ENCODE results near the gene SPINT2.
A peak's percentile ranks its signal among the peaks of the same experiment; 100 is the strongest.
"Not testable (repeated sequence)": the region's sequence is repeated elsewhere in the genome, so short reads cannot be mapped to it uniquely, and the experiment has no call there.

Gene SPINT2

DNA sequence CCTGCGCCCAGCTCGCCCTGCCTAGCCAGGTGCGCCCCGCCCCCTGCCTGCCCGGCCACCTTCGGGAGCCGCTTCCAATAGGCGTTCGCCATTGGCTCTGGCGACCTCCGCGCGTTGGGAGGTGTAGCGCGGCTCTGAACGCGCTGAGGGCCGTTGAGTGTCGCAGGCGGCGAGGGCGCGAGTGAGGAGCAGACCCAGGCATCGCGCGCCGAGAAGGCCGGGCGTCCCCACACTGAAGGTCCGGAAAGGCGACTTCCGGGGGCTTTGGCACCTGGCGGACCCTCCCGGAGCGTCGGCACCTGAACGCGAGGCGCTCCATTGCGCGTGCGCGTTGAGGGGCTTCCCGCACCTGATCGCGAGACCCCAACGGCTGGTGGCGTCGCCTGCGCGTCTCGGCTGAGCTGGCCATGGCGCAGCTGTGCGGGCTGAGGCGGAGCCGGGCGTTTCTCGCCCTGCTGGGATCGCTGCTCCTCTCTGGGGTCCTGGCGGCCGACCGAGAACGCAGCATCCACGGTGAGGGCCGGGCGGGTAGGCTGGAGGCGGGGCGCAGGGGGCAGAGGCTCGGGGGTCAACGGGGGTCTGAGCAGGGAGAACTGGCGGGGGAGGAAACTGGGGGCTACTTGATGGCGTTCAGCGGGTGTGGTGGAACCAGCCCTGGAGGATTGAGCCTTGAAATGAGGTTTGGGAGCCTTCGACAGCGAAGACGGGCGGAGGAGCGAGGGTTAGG, at the start of gene SPINT2:
TSS of gene SPINT2 (plus strand) at position 88 of the 727 bp plus-strand sequence. CDS start at position 408, 320 bp downstream.
- peak in 3 of 6 experiments; percentile 59 to 79 (median 78) for DNase-seq

DNA sequence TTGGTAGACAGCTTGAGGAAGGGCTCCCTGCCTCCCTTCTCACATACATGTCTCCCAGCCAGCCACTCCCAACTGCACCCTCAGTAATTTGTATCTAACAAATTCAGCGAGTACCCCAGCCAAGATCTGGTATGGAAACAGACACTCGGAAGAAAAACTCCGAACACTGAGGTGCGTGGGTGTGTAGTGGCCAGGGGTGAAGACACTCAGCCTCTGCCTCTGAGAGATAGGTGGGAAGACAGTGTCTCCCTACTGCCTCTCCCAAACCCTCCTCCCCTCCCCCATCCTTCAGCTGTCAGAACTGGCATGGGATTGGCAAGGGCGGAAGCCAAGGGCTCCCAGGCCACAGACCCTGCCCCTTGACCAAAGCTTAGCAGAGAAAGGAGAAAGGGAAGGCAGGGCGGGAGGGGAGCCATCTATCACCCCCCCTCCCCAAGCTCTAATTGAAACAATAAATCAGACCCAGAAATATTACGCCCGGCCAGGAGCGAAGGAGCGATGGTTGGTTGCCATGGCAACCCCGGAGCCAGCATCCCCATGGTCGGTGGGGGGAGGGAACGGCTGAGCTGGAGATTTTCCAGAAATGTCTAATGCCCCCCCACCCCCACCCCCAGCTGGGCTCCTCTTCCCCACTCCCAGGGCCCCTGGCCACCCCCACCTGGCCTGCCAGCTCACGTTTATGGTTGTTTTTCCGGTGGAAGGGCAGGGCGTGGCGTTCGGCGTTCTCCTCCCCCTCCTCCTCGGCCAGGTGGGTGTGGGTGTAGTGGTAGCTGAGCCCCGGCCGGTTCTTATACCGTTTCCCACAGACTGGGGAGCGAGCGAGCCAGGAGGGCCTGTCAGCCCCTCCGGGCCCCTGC, 47.4 kb upstream of the SPINT2 start:
- DNase-seq = no peak

GRCh38 chr19:38218204-38218603, 46.2 kb upstream of the SPINT2 start:
- no peak for DNase-seq

- no peak for DNase-seq
Measured at GRCh38 chr19:38219221-38219620, 45.2 kb upstream of the SPINT2 start.

GRCh38 chr19:38221421-38221820, 43.0 kb upstream of the SPINT2 start:
- DNase-seq = no peak

DNA sequence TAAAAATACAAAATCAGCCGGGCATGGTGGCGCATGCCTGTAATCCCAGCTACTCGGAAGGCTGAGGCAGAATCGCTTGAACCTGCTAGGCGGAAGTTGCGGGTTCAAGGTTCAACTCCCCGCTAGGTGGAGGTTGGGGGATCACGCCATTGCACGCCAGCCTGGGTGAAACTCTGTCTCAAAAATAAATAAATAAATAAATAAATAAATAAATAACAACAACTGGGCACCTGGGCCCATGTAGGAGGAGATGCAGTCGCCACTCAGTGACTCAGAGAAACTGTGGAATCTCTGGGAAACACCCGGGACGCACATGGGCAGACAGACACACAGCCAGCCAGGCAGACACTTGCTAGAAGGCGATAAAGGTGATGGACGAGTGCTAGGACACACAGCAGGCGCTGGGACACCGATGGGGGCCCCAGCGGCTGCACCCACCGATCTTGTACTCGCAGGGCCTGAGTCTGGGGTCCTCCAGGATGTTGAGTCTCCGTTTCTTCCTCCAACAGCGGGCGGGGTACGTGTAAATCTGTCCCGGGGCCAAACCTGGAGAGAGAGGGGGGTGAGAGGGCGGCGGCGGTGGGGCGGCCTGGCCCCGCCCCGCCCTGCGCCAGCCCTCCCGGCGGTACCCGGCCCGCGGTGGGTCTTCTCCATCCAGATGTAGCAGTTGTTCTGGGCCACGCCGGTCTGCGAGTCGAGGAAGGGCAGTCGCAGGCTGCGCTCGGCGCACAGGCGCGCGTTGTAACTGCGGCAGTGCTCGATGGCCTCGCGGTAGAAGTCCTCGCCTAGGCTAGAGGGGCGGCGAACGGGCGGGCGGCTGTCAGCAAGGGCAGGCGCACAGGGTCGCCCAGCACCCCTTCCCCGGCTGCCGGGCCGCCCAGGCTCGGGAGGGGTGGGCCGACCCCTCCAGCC, 42.2 kb upstream of the SPINT2 start:
- no peak for DNase-seq

GRCh38 chr19:38223119-38223523, 41.3 kb upstream of the SPINT2 start:
- no peak for DNase-seq

- no peak for DNase-seq
Measured at GRCh38 chr19:38223617-38224013, 40.8 kb upstream of the SPINT2 start.

GRCh38 chr19:38224014-38224862, 40.1 kb upstream of the SPINT2 start, which contains the start of gene DPF1:
TSS of gene DPF1 (minus strand) at chr19:38224222. CDS start at chr19:38224142, 80 bp downstream.
- peak in 4 of 6 experiments; percentile 16 to 30 (median 22) for DNase-seq

DNA sequence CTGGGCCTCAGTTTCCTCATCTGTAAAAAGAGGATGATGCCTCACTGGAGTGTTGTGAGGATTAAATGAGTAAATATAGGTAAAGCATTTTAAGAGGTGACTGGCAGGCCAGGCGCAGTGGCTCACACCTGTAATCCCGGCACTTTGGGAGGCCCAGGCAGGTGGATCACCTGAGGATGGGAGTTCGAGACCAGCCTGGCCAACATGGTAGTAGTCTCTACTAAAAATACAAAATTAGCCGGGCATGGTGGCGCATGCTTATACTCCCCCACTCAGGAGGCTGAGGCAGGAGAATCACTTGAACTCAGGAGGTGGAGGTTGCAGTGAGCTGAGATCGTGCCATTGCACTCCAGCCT, 39.5 kb upstream of the SPINT2 start:
- not testable (repeated sequence) for DNase-seq

DNA sequence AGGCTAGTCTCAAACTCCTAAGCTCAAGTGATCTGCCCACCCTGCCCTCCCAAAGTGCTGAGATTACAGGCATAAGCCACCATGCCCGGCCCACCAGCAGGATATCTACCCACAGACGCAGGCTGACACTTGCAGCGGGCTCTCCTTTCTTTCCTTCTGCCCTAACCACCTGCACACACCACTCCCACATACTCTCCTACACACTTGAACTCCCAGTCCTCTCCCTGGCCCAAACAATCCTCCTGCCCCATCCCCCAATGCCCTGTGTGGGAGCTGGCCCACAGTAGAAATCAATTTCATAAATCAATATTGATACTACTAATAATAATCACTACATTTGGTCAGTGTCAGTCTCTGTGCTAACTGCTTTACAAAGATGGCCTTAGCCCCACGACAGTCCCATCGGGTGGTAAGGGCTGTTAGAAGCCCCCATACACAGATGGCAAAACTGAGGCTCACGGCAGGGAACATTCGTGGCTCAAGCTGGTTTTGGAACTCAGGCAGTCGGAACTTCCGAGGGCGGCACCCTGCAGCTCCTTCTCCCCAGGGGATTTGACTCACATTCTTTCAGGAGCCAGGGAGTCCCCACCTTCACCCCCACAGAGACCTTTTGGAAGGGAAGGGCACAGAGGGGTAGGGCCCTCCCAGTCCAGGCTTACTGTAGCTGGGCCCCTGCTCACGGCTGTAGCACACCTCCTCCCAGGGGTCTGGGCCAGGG, 36.9 kb upstream of the SPINT2 start:
- no peak for DNase-seq

GRCh38 chr19:38228005-38228377, 36.4 kb upstream of the SPINT2 start:
- DNase-seq = no peak

DNA sequence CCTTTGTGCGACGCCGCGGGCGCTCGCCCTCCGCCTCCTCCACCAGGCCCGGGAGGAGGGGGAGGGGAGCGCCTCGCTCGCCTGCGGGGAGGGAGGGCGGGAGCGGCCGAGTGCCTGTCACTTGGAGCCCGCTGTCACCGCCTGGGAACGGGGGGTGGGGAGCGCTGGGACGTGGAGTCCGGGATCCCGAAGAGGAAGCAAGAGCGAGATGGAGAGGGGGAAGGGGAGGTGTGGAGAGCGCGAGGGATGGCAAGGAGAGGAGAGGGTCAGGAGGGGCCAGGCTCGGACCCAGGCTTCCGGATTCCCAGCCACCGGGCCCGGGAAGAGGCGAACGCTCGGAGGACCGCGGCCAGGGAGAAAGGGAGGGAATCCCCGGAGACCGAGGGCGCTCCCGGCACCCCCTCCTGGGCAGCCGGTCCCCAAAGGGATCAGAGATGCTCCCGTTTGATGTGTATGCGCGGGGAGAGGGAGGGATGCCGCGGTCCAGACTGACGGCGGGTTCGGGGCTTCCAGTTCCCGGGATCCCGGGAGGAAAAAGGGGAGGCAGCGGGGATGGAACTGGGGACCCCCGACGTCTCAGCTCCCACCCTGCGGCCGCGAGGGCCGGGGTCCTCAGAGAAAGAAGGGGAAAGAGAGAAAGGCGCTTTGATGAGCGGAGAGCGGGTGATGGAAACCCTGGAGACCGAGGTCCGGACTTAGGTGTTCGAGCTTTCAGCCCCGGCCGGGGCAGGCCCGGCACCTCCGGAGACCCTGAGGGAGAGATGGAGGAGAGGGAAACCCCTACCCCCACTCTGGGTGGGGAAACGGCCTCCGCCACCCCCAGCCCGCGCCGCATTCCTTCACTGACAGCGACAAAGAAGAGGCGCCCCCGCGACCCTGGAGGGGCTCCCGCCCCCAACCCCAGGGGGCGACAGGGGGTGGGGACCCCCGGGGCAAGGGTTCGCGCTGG, 35.6 kb upstream of the SPINT2 start:
- no peak for DNase-seq

- DNase-seq = peak in 5 of 6 experiments; percentile 18 to 52 (median 30)
Measured at GRCh38 chr19:38229585-38230073, 34.7 kb upstream of the SPINT2 start.

- not testable (repeated sequence) for DNase-seq
Measured at GRCh38 chr19:38230506-38231133, 33.8 kb upstream of the SPINT2 start.

DNA sequence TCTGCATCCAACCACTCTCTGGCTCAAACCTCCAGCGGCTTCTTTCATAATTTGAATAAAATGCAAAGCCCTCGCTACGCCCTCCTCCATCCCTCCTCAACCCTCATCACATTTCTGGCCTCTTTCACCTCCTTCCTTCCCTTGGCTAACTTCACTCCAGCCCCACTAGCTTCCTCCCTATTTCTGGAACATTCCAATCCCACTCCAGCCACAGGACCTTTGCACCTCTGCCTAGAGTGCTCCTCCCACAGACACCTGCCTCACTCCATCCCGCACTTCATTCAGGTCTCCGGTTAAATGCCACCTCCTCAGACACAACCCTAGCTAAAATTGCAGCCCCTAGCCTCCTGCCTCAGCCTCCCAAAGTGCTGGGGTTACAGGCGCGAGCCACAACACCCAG, 32.5 kb upstream of the SPINT2 start:
- DNase-seq = no peak

- peak in 5 of 6 experiments; percentile 39 to 65 (median 53) for DNase-seq
Measured at GRCh38 chr19:38233740-38234251, 30.6 kb upstream of the SPINT2 start.

DNA sequence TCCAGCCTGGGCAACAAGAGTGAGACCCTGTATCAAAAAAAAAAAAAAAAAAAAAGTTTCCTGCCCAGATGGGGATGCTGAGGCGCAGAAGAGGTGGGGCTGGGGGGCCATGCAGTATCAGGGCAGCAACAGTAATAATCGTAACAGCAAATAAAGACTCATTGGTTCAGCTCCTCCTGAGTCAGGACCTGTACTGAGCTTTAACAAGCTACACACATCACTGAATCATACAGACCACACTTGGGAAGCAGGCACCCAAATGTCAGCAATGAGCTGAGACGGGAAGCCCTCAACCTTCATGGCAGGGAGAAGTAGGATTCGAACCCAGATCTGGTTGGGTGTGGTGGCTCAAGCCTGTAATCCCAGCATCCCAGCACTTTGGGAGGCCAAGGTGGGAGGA, 29.8 kb upstream of the SPINT2 start:
- DNase-seq = no peak

GRCh38 chr19:38239816-38240215, 24.6 kb upstream of the SPINT2 start:
- no peak for DNase-seq
